Renal cortex interstitium (tissue), 11 donors: ENCODE results near the gene LRRC49. TPM values are rescaled to one million over a fixed set of nuclear protein-coding genes. Genes with fewer than 3 reads are reported as not detected.
"Not testable (repeated sequence)": the region's sequence is repeated elsewhere in the genome, so short reads cannot be mapped to it uniquely, and the experiment has no call there.

Source experiments
- DNase-seq, 11 donors: peaks; one replicate each; pipeline ENCODE4 v3.0.0-alpha.2; 2013; ENCODE audit warnings: low read depth in 9 of 11, low spot score in 4 of 11; ENCODE audit errors: extremely low read depth in 1 of 11
- polyA plus RNA-seq, 3 donors: library from polyadenylated mRNA; unstranded; fragments of 120-200 nt; gene quantifications; one replicate each; pipeline ENCODE4 v1.2.1, GENCODE V29; 2013; ENCODE audit not compliant: insufficient read length in 3 of 3

LRRC49 gene
- polyA plus RNA-seq, 3 donors: 14.9 to 23.4 (median 21.4) TPM

DNA sequence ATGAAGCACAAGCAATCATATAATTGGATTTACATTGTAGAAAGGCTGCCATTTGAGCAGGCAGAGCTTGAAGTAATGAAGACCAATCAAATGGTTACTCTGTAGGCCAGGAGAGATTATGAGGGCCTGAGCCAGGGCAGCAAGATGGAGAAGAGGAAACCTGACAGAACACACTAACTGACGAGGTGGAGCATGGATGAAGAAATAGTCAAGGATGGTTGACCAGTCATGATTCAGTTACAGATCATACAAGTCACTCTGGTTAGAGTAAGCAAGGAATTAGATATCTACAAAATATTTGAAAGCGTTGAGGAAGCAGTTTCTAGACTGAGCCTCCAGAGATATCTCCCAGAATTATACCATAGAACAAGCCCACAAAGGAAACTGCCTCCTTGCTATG, 120.8 kb downstream of the LRRC49 start:
- no peak for DNase-seq

- DNase-seq: no peak
These were observed 122.7 kb downstream of the LRRC49 start for GRCh38 chr15:71015342-71015741.

DNA sequence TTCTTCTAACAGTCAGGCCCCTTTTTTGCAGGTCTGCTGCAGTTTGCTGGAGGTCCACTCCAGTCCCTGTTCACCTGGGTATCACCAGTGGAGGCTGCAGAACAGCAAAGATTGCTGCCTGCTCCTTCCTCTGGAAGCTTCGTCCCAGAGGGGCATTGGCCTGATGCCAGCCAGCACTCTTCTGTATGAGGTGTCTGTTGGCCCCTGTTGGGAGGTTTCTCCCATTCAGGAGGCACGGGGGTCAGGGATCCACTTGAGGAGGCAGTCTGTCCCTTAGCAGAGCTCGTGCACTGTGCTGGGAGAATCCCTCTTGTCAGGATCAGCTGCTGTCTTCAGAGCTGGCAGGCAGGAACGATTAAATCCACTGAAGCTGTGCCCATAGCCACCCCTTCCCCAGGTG, 138.6 kb downstream of the LRRC49 start:
- DNase-seq: not testable (repeated sequence)

DNA sequence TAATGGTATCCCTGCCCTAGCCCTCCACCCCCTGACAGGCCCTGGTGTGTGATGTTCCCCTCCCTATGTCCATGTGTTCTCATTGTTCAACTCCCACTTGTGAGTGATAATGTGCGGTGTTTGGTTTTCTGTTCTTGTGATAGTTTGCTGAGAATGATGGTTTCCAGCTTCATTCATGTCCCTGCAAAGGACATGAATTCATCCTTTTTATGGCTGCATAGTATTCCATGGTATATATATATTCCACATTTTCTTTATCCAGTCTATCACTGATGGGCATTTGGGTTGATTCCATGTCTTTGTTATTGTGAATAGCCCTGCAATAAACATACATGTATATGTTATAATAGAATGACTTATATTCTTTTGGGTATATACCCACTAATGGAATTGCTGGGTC, 142.9 kb downstream of the LRRC49 start:
- DNase-seq: not testable (repeated sequence)

- DNase-seq: no peak
These were observed 149.8 kb downstream of the LRRC49 start for GRCh38 chr15:71042356-71042922.

DNA sequence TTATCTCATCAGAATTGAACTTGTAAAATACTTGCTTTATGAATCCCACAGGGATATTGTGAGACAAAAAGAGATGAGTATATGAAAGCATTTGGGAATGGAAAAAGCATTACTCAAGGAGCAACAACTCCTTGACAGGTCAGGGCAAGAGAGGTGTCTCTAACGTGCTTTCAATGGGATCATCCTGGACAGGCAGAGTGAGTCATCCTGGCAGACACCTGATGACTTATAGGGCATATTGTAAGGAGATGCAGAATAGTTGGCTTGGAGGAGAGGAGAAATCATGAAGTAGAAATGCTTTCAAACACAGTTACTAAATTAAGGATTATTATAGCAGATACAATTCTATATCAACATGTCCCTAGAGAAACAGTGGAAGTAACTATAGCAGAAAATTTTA, 150.7 kb downstream of the LRRC49 start:
- no peak for DNase-seq

GRCh38 chr15:71044006-71044405, 151.4 kb downstream of the LRRC49 start:
- DNase-seq: no peak

- not testable (repeated sequence) for DNase-seq
These were observed 153.5 kb downstream of the LRRC49 start for GRCh38 chr15:71046146-71046545.

GRCh38 chr15:71048913-71049675, 156.5 kb downstream of the LRRC49 start:
- peak in 1 of 11 donors; percentile 3 for DNase-seq

- DNase-seq: no peak
These were observed 157.2 kb downstream of the LRRC49 start for GRCh38 chr15:71049706-71050422.

DNA sequence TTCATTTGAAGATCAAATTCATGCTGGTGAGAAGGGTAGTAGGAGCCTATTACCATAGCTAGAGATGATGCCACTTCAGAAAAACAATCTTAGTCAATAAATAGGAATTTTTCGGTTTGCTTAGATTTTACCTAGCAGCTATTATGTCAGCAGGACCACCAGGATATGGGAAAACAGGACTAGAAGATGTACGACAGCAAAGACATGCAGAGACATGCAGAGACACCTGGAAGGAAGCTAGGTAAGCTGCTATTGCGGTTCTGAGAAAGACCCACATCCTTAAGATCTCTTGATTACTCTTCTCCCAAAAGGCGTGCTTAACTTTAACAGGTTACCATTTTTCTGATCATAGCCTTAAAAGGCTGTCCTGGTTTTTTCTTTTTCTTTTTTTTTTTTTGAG, 157.8 kb downstream of the LRRC49 start:
- no peak for DNase-seq

GRCh38 chr15:71051539-71051938, 158.9 kb downstream of the LRRC49 start:
- DNase-seq: no peak

- no peak for DNase-seq
These were observed 159.7 kb downstream of the LRRC49 start for GRCh38 chr15:71052356-71052755.

GRCh38 chr15:71054286-71054952, 161.8 kb downstream of the LRRC49 start:
- no peak for DNase-seq

GRCh38 chr15:71055461-71055860, 162.8 kb downstream of the LRRC49 start:
- no peak for DNase-seq

- no peak for DNase-seq
These were observed 163.5 kb downstream of the LRRC49 start for GRCh38 chr15:71056111-71056510.

DNA sequence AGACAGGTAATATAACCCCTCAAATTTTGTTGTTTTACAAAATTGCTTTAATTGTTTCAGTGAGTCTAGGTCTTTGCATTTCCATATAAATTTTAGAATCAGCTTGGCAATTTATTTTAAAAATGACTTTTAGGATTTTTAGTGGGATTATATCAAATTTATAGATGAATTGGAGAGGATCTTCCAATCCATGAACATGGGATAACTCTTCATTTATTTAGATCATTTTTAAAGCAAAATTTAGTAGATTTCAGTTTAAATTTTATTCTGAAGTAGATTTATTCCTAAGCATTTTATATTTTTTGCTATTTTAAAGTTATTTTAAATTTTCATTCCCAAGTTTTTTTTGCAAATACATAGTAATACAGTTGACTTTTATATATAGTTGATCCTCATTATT, 164.5 kb downstream of the LRRC49 start:
- DNase-seq: no peak

- DNase-seq: no peak
These were observed 165.0 kb downstream of the LRRC49 start for GRCh38 chr15:71057581-71057980.

GRCh38 chr15:71060983-71061382, 168.4 kb downstream of the LRRC49 start:
- no peak for DNase-seq

DNA sequence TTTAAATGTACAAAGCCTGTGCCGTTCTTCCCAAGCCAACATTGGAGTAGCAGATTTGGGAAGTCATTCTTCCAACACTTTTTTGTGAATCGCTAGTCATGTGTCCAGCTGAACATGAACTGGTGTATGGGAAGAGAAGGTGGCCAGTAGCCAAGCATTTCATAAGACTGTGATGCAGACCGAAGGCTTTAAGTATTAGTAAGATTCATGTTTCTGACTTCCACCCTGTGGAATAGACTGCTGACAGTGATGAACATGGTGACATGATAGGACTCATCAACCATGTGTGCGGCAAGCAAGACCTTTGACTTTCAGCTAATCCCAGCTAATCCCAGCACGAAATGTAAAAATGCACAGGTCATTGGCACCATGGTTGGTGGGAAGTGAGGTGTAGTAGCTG, 174.4 kb downstream of the LRRC49 start:
- DNase-seq: no peak
